Non-pigmented ciliary epithelial cell (primary cell): Measurements from ENCODE around the gene DONSON.

Experiments used
- DNase-seq: peaks from one replicate; pipeline ENCODE4 v3.0.0-alpha.2; 2010; ENCODE audit warnings: low read depth

DONSON gene

DNA sequence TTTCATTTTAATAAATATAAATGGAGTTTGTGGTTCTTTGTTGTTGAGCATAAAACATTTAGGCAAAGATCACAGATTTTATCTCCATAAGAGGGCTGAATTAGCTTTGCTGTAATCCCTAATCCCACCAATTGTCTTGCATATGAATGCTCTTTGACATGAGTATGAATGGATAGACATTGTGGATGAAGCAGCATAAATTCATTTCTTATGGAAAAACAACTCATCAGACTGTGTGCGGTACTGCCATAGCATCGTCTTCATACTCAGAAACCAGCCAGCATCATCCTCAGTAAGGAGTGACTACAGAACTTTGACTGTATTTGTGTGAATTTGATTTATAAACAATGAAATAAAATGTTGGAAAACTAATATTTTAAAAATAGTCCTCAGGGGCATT, 26.1 kb downstream of the DONSON start:
- DNase-seq: no peak

DNA sequence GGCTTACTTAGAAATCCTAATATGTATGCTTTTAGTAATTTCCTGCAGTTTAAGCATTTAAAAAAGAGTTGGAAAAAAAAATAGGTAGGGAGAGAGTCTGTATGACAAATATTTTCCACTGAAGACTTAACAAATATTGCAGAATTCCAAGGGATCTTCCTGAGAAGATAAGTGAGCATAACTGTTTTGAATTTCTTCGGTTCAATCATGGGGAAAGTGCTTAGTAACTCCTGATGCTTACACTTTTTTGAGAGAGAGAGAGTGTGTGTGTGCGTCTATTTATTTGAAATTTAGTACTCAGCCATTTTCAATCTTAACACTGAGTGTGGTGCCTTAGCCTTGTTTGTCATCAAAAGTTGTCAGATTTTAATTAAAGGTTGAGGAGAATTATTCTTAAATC, 27.1 kb downstream of the DONSON start:
- DNase-seq: no peak

DNA sequence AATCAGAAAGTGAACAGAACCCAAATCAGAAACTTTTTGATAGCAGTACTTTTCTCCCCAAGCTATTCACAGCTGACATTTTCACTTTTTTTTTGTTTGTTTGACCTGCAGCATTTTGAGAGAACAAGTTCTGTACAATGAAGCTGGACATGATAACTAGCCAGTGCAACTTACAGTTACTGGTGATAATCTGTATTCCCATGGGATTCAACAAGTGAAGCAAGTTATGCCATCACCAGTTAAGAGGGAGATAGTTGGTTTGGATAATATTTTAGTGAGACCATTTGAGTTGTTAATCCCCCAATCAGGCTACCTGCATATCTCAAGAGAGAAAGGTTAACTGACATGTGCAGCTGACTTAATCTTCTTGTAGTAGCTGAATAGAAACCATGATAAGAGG, 27.5 kb downstream of the DONSON start:
- no peak for DNase-seq

DNA sequence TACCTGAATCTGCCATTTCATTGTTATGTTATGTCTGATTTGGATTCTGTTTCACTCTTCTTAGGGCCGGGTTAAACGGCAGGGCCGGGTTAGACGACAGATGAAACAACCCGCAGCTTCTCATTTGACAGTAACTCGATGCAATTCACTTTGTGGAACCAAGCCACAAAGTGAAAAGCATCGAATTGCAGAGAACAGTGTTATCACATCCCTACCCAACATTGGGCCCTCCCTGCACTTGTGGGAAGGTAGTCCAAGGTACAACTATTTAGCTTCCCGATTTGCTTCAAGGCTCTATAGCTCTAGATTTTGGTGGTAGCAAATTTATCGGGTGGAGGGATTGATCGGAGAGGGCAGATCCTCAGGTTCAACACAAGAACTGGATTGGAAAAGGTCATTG, 28.7 kb downstream of the DONSON start:
- no peak for DNase-seq

DNA sequence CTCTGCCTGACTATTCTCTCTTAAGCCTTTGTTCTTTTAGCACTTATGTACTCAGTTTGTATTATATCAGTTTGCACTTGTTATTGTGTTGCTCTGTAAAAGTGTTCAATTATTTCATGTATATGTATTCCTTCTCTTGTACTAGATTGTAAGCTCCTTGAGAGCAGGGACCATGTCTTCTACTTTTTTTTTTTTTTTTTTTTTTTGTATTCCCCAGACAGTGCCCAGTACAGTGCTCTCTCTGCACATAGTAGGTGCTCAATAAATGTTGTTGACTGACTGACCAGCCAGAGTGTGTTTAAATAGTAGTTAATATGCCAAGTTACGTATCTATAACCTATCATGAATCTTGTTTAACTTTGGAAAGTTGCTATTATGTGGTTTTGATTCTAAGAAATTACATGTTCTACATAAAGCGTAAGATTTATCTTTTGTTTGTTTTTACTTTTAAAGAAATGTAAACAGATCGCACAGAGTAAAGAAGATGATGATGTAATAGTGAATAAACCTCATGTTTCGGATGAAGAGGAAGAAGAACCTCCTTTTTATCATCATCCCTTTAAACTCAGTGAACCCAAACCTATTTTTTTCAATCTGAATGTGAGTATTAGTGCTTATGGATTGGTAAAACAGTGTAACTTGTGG, 29.6 kb downstream of the DONSON start:
- DNase-seq: no peak

DNA sequence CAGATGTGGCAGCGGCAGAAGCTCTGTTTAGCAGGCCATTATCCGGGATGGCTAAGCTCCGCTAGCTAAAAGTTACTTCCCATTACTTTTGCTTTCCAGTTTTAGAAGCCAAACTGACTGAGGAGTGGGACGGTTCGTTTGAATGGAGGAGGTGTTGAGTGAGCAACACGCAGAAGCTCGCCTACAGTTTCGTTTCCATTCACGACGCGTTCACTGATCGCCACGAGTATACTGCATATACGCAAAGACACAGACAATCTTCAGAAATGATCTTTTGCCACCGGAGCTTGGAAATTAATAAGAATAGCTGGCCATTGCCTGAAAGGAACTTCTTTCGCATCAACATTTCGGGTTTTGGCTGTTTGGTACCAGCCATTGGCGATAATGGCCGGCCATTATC, 31.0 kb downstream of the DONSON start:
- no peak for DNase-seq

DNA sequence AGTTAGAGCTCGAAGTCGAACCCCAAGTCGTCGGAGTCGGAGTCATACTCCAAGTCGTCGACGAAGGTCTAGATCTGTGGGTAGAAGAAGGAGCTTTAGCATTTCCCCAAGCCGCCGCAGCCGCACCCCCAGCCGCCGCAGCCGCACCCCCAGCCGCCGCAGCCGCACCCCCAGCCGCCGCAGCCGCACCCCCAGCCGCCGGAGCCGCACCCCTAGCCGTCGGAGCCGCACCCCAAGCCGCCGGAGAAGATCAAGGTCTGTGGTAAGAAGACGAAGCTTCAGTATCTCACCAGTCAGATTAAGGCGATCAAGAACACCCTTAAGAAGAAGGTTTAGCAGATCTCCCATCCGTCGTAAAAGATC, 33.5 kb downstream of the DONSON start:
- no peak for DNase-seq

DNA sequence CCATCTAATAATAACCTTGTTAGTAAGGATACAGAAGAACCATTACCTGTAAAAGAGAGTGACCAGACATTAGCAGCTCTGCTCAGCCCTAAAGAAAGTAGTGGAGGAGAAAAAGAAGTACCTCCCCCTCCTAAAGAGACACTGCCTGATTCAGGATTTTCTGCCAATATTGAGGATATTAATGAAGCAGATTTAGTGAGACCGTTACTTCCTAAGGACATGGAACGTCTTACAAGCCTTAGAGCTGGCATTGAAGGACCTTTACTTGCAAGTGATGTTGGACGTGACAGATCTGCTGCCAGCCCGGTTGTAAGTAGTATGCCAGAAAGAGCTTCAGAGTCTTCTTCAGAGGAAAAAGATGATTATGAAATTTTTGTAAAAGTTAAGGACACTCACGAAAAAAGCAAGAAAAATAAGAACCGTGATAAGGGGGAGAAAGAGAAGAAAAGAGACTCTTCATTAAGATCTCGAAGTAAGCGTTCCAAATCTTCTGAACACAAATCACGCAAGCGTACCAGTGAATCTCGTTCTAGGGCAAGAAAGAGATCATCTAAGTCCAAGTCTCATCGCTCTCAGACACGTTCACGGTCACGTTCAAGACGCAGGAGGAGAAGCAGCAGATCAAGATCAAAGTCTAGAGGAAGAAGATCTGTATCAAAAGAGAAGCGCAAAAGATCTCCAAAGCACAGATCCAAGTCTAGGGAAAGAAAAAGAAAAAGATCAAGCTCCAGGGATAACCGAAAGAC, 34.1 kb downstream of the DONSON start:
- no peak for DNase-seq

DNA sequence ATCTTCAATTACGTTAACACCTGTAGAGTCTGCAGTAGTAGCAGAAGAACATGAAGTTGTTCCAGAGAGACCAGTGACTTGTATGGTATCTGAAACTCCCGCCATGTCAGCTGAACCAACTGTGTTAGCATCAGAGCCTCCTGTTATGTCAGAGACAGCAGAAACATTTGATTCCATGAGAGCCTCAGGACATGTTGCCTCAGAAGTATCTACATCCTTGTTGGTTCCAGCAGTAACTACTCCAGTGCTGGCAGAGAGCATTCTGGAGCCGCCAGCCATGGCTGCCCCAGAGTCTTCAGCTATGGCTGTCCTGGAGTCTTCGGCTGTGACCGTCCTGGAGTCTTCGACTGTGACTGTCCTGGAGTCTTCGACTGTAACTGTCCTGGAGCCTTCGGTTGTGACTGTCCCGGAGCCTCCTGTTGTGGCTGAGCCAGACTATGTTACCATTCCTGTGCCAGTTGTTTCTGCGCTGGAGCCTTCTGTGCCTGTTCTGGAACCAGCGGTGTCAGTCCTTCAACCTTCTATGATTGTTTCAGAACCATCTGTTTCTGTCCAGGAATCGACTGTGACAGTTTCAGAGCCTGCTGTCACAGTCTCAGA, 35.4 kb downstream of the DONSON start:
- DNase-seq: no peak

DNA sequence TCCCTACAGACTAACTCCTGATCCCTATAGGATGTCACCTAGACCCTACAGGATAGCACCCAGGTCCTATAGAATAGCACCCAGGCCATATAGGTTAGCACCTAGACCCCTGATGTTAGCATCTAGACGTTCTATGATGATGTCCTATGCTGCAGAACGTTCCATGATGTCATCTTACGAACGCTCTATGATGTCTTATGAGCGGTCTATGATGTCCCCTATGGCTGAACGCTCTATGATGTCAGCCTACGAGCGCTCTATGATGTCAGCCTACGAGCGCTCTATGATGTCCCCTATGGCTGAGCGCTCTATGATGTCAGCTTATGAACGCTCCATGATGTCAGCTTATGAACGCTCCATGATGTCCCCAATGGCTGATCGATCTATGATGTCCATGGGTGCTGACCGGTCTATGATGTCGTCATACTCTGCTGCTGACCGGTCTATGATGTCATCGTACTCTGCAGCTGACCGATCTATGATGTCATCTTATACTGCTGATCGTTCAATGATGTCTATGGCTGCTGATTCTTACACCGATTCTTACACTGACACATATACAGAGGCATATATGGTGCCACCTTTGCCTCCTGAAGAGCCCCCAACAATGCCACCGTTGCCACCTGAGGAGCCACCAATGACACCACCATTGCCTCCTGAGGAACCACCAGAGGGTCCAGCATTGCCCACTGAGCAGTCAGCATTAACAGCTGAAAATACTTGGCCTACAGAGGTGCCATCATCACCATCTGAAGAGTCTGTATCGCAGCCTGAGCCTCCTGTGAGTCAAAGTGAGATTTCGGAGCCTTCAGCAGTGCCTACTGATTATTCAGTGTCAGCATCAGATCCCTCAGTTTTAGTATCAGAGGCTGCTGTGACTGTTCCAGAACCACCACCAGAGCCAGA, 36.1 kb downstream of the DONSON start:
- DNase-seq: no peak

DNA sequence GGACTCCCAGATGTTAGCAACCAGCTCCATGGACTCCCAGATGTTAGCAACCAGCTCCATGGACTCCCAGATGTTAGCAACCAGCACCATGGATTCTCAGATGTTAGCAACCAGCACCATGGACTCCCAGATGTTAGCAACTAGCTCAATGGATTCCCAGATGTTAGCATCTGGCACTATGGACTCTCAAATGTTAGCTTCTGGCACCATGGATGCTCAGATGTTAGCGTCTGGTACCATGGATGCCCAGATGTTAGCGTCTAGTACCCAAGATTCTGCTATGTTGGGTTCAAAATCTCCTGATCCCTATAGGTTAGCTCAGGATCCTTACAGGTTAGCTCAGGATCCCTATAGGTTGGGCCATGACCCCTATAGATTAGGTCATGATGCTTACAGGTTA, 36.8 kb downstream of the DONSON start:
- no peak for DNase-seq

DNA sequence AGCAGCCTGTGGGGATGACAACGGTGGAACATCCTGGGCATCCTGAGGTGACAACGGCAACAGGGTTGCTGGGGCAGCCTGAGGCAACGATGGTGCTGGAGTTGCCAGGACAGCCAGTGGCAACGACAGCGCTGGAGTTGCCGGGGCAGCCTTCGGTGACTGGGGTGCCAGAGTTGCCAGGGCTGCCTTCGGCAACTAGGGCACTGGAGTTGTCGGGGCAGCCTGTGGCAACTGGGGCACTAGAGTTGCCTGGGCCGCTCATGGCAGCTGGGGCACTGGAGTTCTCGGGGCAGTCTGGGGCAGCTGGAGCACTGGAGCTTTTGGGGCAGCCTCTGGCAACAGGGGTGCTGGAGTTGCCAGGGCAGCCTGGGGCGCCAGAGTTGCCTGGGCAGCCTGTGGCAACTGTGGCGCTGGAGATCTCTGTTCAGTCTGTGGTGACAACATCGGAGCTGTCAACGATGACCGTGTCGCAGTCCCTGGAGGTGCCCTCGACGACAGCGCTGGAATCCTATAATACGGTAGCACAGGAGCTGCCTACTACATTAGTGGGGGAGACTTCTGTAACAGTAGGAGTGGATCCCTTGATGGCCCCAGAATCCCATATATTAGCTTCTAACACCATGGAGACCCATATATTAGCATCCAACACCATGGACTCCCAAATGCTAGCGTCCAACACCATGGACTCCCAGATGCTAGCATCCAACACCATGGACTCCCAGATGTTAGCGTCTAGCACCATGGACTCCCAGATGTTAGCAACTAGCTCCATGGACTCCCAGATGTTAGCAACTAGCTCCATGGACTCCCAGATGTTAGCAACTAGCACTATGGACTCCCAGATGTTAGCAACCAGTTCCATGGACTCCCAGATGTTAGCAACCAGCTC, 37.5 kb downstream of the DONSON start:
- DNase-seq: no peak

DNA sequence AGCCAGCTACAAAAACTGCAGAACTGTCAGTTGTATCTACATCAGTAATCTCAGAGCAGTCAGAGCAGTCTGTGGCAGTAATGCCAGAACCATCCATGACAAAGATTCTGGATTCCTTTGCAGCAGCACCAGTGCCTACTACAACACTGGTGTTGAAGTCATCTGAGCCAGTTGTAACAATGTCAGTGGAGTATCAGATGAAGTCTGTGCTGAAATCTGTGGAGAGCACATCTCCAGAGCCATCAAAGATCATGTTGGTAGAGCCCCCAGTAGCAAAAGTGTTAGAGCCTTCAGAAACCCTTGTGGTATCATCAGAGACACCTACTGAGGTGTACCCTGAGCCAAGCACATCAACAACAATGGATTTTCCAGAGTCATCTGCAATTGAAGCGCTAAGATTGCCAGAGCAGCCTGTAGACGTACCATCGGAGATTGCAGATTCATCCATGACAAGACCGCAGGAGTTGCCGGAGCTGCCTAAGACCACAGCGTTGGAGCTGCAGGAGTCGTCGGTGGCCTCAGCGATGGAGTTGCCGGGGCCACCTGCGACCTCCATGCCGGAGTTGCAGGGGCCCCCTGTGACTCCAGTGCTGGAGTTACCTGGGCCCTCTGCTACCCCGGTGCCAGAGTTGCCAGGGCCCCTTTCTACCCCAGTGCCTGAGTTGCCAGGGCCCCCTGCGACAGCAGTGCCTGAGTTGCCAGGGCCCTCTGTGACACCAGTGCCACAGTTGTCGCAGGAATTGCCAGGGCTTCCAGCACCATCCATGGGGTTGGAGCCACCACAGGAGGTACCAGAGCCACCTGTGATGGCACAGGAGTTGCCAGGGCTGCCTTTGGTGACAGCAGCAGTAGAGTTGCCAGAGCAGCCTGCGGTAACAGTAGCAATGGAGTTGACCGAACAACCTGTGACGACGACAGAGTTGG, 38.4 kb downstream of the DONSON start:
- DNase-seq: no peak

DNA sequence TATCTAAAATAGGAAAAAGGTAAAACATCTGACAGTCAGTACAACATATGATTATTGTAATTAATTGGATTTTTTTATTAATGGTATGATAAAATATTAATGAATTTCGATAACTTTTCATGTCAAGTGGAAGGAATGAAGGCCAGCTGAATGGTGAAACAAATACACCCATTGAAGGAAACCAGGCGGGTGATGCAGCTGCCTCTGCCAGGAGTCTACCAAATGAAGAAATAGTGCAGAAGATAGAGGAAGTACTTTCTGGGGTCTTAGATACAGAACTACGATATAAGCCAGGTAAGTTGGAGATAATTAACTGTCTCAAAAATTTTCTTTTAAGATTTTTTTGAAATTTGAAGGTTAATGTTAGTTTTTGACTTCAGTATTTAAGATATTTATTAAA, 42.4 kb downstream of the DONSON start:
- DNase-seq: no peak

DNA sequence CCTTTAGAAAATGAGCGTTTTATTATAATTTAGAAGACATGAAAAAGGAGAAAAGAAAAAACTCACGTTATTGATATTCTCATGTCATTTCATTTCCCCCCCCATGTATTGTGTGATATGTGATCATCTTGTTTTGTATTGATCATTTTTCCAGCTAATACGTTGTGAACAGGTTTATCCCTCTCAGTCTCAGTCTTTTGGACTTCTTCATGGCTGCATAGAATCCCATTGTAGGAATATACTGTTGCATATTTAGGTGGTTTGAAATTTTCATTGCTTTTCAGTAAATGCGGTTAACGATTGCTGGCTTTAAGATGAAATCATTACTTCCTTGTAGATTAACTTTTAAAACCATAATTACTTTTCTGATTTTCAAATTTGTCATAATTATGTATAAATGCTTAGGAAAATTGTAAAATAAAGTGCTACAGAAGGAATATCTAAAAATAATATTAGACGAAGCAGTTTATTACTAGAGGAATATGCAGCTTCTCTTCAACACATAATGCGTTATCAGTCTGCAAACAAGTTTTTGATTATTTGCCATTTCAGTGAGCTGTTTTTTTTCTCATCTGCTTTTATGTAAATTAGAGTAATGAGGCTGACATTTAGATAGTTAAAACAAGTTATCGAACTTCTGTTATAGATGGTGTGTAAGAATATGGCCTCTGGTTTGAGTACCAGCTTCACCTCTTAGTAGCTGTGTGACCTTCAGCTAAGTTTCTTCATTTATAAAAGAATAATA, 43.9 kb downstream of the DONSON start:
- no peak for DNase-seq

DNA sequence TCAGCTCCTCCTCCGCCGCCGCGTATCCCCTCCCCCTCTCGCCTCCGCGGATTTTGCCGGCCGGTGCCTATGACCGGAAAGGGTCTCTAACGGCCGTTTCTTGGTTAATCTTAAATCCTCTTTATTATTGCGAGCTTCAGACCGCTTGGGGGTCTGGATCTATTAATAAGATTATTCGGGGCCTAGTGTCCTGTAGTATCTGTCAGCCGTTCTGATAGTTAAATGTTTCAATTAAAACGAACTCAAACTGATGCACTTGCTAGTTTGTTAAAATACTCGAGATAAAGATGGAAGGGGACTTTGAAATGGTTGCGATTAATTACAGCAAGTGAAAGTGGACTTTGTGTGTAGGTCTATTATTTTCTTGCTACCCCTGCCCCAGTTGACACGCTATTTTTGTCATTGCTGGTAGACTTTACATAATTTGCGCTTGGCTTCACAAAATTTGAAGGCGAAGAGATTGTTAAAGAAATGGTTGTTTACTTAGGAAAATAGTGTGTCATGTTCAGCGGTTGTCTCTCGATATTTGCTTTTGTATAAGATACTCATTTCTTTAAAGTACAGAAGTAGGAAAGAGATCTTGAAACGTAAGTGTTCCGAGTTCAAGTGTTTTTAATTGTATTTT, 44.9 kb downstream of the DONSON start:
- DNase-seq: no peak

DNA sequence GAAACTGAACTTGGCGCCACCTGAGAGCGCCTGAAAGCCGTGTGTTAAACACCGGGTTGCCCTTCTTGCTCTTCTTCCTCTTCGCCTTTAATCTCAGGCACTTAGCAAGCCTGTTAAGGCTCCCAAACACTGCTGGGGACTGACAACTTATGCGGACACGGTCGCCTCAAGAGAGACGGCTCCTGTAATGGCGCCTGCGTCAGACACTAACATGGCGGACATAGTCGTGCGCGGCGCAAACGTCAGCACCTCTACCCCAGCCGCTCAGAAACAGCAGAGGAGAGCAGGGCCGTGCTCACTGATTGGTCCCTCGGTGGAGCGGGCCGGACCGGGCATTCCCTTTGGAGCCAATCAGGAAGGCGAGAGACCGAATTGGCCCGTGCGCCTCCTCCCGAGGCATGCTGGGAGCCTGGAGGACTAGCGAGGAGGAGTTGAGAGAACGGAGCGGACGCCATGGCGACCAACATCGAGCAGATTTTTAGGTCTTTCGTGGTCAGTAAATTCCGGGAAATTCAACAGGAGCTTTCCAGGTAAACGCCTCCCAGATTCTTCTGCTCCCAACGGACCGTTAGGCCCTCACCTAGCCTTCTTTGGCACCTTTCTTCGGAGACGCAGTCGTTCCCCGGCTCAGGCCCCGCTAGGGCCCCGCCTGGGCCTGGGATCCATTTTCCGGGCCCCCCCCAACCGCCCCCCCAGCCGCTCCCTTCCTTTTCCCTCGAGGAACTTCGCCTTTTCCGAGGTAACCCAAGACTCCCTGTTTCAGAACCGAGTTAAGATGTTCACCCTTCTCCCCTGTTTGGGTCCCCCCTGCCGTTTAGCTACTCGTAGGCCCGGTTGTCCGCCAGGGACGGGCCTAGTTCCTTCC, 45.6 kb downstream of the DONSON start, which contains the start of gene SON:
SON (plus strand) TSS at position 399 of the 865 bp plus-strand sequence; CDS start at position 454, 55 bp downstream.
- peak; percentile 96 for DNase-seq
